Ovary (tissue), 3 donors: ENCODE measurements around the gene RHO.

Experiments
- CTCF ChIP-seq, 3 donors: fragments of 450-650 bp in 2 of 3; fragments of 200-600 bp in 1 of 3; IDR thresholded peaks; one replicate each; pipeline versions ENCODE4 v1.5.1 to v1.8.0; 2016 to 2022; ENCODE audit warnings: antibody characterized with exemption in 3 of 3, mild to moderate bottlenecking in 1 of 3
- POLR2A ChIP-seq: fragments of 450-650 bp; IDR thresholded peaks from one replicate; pipeline ENCODE4 v1.6.1; 2017; ENCODE audit warnings: antibody characterized with exemption, mild to moderate bottlenecking, moderate library complexity
- donor health status: DM: no; HTN: no; CAD: no.

DNA sequence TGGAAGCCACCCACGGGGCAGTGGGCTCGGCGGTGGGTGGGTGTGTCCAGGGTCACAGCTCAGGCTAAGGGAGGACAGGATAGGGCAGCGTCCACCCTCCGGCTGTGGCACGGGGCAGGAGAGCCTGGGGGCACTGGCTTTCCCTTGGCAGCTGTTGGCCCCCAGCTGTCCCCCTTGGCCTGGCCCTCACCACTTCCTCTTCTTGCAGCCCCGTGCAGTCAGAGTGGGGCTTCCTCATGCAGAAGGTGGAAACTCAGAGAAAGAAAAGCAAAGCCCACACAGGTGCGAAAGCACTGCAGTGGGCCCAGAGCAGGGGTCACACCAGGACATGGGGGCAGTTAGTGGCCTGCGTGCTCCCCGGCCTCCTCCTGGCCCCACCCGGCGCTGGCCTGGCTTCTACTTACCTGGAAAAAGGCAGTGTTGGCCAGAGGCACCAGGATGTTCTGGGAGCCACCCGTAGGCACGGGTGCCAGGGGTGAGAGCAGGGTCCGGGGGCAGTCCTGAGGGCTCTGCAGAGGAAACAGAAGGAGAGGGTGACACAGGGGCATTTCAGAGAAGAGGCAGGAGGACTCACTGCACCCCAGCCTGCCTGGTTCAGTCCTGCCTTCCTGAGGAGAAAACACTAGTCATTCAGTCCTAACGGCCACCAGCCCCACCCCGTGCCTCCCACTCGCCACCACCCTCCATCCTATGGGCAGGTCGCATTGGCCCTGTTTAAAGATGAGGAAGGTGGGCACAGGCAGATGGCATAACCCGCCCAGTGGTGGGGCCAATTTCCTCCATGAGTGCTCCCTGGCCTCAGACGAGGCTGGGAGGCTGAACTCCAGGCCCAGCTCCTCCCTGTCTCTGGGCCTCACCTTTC lies 49.7 kb downstream of the RHO start:
- no peak for TF ChIP-seq CTCF (IDR thresholded peaks at IDR 0.05)
- TF ChIP-seq POLR2A: no peak
